ENCODE data around the gene MX2. TPM values are rescaled to one million over a fixed set of nuclear protein-coding genes. Genes with fewer than 3 reads are reported as not detected.

MX2 gene
- total and polyA plus RNA-seq, 10 of the 15 experiments (the other 5 are each of a cell fraction or from before 2014, with no cell fraction given) = 10.5 to 167 (median 46.1) TPM

- ChIA-PET CTCF (interaction anchor here (0.9 to 7.4 kb wide), 13 partner anchors 8 to 112 kb away, joined by 3 to 99 read pairs (median 4); partner anchors contain the start of gene MX1), SMC1A (ENCODE audit: uncharacterized antibody, unreplicated experiment) (interaction anchor here (1.5 to 8.3 kb wide), 13 partner anchors 8 to 90 kb away, joined by 3 to 67 read pairs (median 10); partner anchors contain the start of genes MX1 and MX2), RAD21 (ENCODE audit: unreplicated experiment) (interaction anchor here (0.9 to 7.7 kb wide), 11 partner anchors 9 to 396 kb away, joined by 3 to 97 read pairs (median 6); partner anchors contain the start of genes MX1 and MX2), POLR2A (interaction anchor here (0.5 to 4.6 kb wide), 13 partner anchors 9 to 398 kb away, joined by 3 to 80 read pairs (median 3); partner anchors contain the start of genes MX1 and MX2)
- WGBS (ENCODE audit: insufficient coverage, insufficient replicate concordance, low lambda C conversion rate, missing lambda C conversion rate) = 31% methylated on average over 30 of the region's 30 CpGs
- peak overlapping the region; percentile 95 for H3K4me2 ChIP-seq (ENCODE audit: control insufficient read depth, insufficient read depth)
- H3K36me3 ChIP-seq (ENCODE audit: control insufficient read depth in 2 of 2, insufficient read depth in 2 of 2, low read length in 1 of 2) = no peaks in the 10 kb centered on the region; a peak in 2 of 4 replicates
- intact Hi-C loops (cut with micrococcal nuclease; ENCODE audit: unreplicated experiment) (loop anchor here (10.0 kb wide), 3 partner anchors 495 to 855 kb away; no protein-coding TSS in a partner anchor), in situ Hi-C loops (cut with MboI) (no loop called here)
- ATAC-seq (peak; percentile 41), DNase-seq (ENCODE audit: low read depth, low spot score) (peak; percentile 25), FAIRE-seq (peak; percentile 88)
- H3K4me1 ChIP-seq (ENCODE audit: control insufficient read depth, insufficient read depth, low read length) = peaks cover 37% of the 10 kb centered on the region
- peak overlapping the region; percentile 47 for H2AFZ ChIP-seq (ENCODE audit: control insufficient read depth, low read depth, low read length)
- no peaks in the 10 kb centered on the region; the same call in 1 of the 2 replicates for H4K20me1 ChIP-seq (ENCODE audit: control insufficient read depth, insufficient read depth)
- peaks cover 75% of the 10 kb centered on the region for H3K79me2 ChIP-seq (ENCODE audit: control insufficient read depth, insufficient read depth, low read length)
- no peaks in the 10 kb centered on the region for H3K9me3 ChIP-seq (replicated peaks; ENCODE audit: control insufficient read depth, insufficient read depth, low read length)
- peak overlapping the region; percentile 66 for H3K27ac ChIP-seq (ENCODE audit: control insufficient read depth, insufficient read depth)
- no peaks in the 10 kb centered on the region for H3K27me3 ChIP-seq (replicated peaks in 1 of 2; ENCODE audit: control insufficient read depth in 2 of 2, insufficient read depth in 2 of 2, low read length in 1 of 2)
- peak overlapping the region; percentile 75 for H3K4me3 ChIP-seq
- BruUV-seq (replicated peaks) = TSS peak; percentile 36
- peak overlapping the region; percentile 42 for H3K9ac ChIP-seq (ENCODE audit: control insufficient read depth, insufficient read depth, low read length)
- TF ChIP-seq ZNF592 (IDR thresholded peaks at IDR 0.05) = no peak
- TF ChIP-seq ZNF217 (IDR thresholded peaks at IDR 0.05) = no peak
- TF ChIP-seq BCL3 (IDR thresholded peaks at IDR 0.05; ENCODE audit: borderline replicate concordance, insufficient read depth, low read depth, low read length, poor library complexity, severe bottlenecking) = peak; percentile 3
- no peak for TF ChIP-seq SMARCA5 (IDR thresholded peaks at IDR 0.05)
- TF ChIP-seq IKZF1 (conservative IDR thresholded peaks at IDR 0.05) = 0 out of 2 replicates have a peak, but pooled peaks have one; percentile 15
- no peak for TF ChIP-seq FOS (IDR thresholded peaks at IDR 0.05; ENCODE audit: borderline replicate concordance, extremely low read depth, insufficient read length)
- no peak for TF ChIP-seq RELA (IDR thresholded peaks at IDR 0.05; ENCODE audit: borderline replicate concordance, partially characterized antibody)
- peak; percentile 58 for TF ChIP-seq ZBTB40 (IDR thresholded peaks at IDR 0.05; ENCODE audit: borderline replicate concordance)
- no peak for TF ChIP-seq ZNF274 (IDR thresholded peaks at IDR 0.05; ENCODE audit: insufficient read depth, insufficient read length)
- TF ChIP-seq POU2F2 (IDR thresholded peaks at IDR 0.05; ENCODE audit: borderline replicate concordance, low read depth, low read length) = 0 out of 3 replicates have a peak, but pooled peaks have one; percentile 15
- 0 out of 2 replicates have a peak, but pooled peaks have one; percentile 67 for TF ChIP-seq POLR2AphosphoS5 (IDR thresholded peaks at IDR 0.05; ENCODE audit: low read length)
These were observed 8.4 kb downstream of the MX2 start for GRCh38 chr21:41369920-41370839.

Measured in GM12878 (cell line).